KOPT-K1 (cell line): Measurements from ENCODE around the gene ARHGAP1.

Experiments used
- H3K27ac ChIP-seq: fragments of 200-600 bp; sonication (generic); 2 replicates; pipeline ENCODE4 v1.5.1; 2016; ENCODE audit warnings: antibody characterized with exemption, mild to moderate bottlenecking, low read depth, low read length; ENCODE audit not compliant: poor library complexity, severe bottlenecking
- H3K36me3 ChIP-seq: fragments of 200-600 bp; sonication (generic); 2 replicates; pipeline ENCODE4 v1.5.1; 2017; ENCODE audit warnings: antibody characterized with exemption, mild to moderate bottlenecking, low read length, moderate library complexity; ENCODE audit not compliant: insufficient read depth
- H3K9me3 ChIP-seq: fragments of 200-600 bp; sonication (generic); 2 replicates; pipeline ENCODE4 v1.5.1; 2017; ENCODE audit warnings: antibody characterized with exemption, low read length, mild to moderate bottlenecking; ENCODE audit not compliant: insufficient read depth, poor library complexity, severe bottlenecking

ARHGAP1 gene

GRCh38 chr11:46690702-46691101 is 9.7 kb downstream of the ARHGAP1 start:
- Histone ChIP-seq H3K36me3 (peaks cover 72% of the 10 kb centered on the region), H3K9me3 (no peaks in the 10 kb centered on the region), H3K27ac (no peak overlapping the region)

GRCh38 chr11:46686886-46687795 is 13.3 kb downstream of the ARHGAP1 start:
- H3K27ac ChIP-seq, result no peak overlapping the region
- H3K36me3 ChIP-seq, result peaks cover 55% of the 10 kb centered on the region
- no peaks in the 10 kb centered on the region for H3K9me3 ChIP-seq

GRCh38 chr11:46684367-46684766 is 16.1 kb downstream of the ARHGAP1 start:
- peaks cover 67% of the 10 kb centered on the region for H3K36me3 ChIP-seq
- no peak overlapping the region for H3K27ac ChIP-seq
- H3K9me3 ChIP-seq, result no peaks in the 10 kb centered on the region

GRCh38 chr11:46682773-46683752 is 17.4 kb downstream of the ARHGAP1 start:
- H3K36me3 ChIP-seq, result peaks cover 75% of the 10 kb centered on the region
- no peak overlapping the region for H3K27ac ChIP-seq
- no peaks in the 10 kb centered on the region for H3K9me3 ChIP-seq

GRCh38 chr11:46681814-46682213 is 18.6 kb downstream of the ARHGAP1 start:
- H3K27ac ChIP-seq, result no peak overlapping the region
- H3K36me3 ChIP-seq, result peaks cover 75% of the 10 kb centered on the region

GRCh38 chr11:46680815-46681214 is 19.6 kb downstream of the ARHGAP1 start:
- Histone ChIP-seq H3K9me3 (no peaks in the 10 kb centered on the region), H3K27ac (no peak overlapping the region), H3K36me3 (peaks cover 72% of the 10 kb centered on the region)

More at GRCh38 chr11:46681814-46682213, 18.6 kb downstream of the ARHGAP1 start:
- H3K9me3 ChIP-seq, result no peaks in the 10 kb centered on the region

GRCh38 chr11:46680164-46680760 is 20.2 kb downstream of the ARHGAP1 start:
- H3K27ac ChIP-seq, result no peak overlapping the region
- no peaks in the 10 kb centered on the region for H3K9me3 ChIP-seq
- H3K36me3 ChIP-seq, result peaks cover 69% of the 10 kb centered on the region

- H3K36me3 ChIP-seq, result peaks cover 66% of the 10 kb centered on the region
- H3K27ac ChIP-seq, result no peak overlapping the region
- no peaks in the 10 kb centered on the region for H3K9me3 ChIP-seq
Observed at GRCh38 chr11:46679241-46680163, 20.9 kb downstream of the ARHGAP1 start.

GRCh38 chr11:46678741-46679130 is 21.7 kb downstream of the ARHGAP1 start:
- Histone ChIP-seq H3K27ac (no peak overlapping the region), H3K36me3 (peaks cover 69% of the 10 kb centered on the region), H3K9me3 (no peaks in the 10 kb centered on the region)

GRCh38 chr11:46677991-46678740 is 22.3 kb downstream of the ARHGAP1 start:
- no peaks in the 10 kb centered on the region for H3K9me3 ChIP-seq
- no peak overlapping the region for H3K27ac ChIP-seq
- H3K36me3 ChIP-seq, result peaks cover 71% of the 10 kb centered on the region

- peaks cover 77% of the 10 kb centered on the region for H3K36me3 ChIP-seq
- no peaks in the 10 kb centered on the region for H3K9me3 ChIP-seq
- H3K27ac ChIP-seq, result no peak overlapping the region
Observed at GRCh38 chr11:46677169-46677568, 23.2 kb downstream of the ARHGAP1 start.

GRCh38 chr11:46676436-46677158 is 23.8 kb downstream of the ARHGAP1 start:
- no peaks in the 10 kb centered on the region for H3K9me3 ChIP-seq
- no peak overlapping the region for H3K27ac ChIP-seq
- H3K36me3 ChIP-seq, result peaks cover 78% of the 10 kb centered on the region

GRCh38 chr11:46675949-46676348 is 24.5 kb downstream of the ARHGAP1 start:
- Histone ChIP-seq H3K36me3 (peaks cover 71% of the 10 kb centered on the region), H3K27ac (peak overlapping the region; percentile 35), H3K9me3 (no peaks in the 10 kb centered on the region)
